OCI-LY1 (cell line): ENCODE measurements around the gene GALNT18.

ENCODE experiments used
- H2AFZ ChIP-seq: fragments of 200-600 bp; sonication (generic), shearing (Covaris generic); 2 replicates; pipeline ENCODE4 v1.6.0; 2014; ENCODE audit warnings: antibody characterized with exemption, mild to moderate bottlenecking, low read length
- H3F3A ChIP-seq: fragments of 200-600 bp; sonication (generic), shearing (Covaris generic); 2 replicates; pipeline ENCODE4 v1.6.0; 2014; ENCODE audit warnings: mild to moderate bottlenecking, antibody characterized with exemption, low read length, moderate library complexity; ENCODE audit not compliant: insufficient read depth
- H3K27ac ChIP-seq: fragments of 200-600 bp; sonication (generic); 2 replicates; pipeline ENCODE4 v1.5.1; 2014; ENCODE audit warnings: low read length, mixed run types, mild to moderate bottlenecking, low read depth; ENCODE audit not compliant: poor library complexity, severe bottlenecking
- H3K27me3 ChIP-seq: fragments of 200-600 bp; sonication (generic); 2 replicates; pipeline ENCODE4 v1.6.0; 2014; ENCODE audit warnings: antibody characterized with exemption, mild to moderate bottlenecking, low read length, moderate library complexity; ENCODE audit not compliant: insufficient read depth
- H3K36me3 ChIP-seq: fragments of 200-600 bp; sonication (generic); 2 replicates; pipeline ENCODE4 v1.6.1; 2014; ENCODE audit warnings: mild to moderate bottlenecking, antibody characterized with exemption, low read length, moderate library complexity, mixed read lengths; ENCODE audit not compliant: insufficient read depth
- H3K4me1 ChIP-seq: fragments of 200-600 bp; sonication (generic); 2 replicates; pipeline ENCODE4 v1.5.1; 2014; ENCODE audit warnings: mild to moderate bottlenecking, low read length, moderate library complexity; ENCODE audit not compliant: insufficient read depth, severe bottlenecking
- H3K4me2 ChIP-seq: fragments of 200-600 bp; sonication (generic), shearing (Covaris generic); 2 replicates; pipeline ENCODE4 v1.6.1; 2014; ENCODE audit warnings: low read length
- H3K4me3 ChIP-seq: fragments of 200-600 bp; sonication (generic); 2 replicates; pipeline ENCODE4 v1.5.1; 2014; ENCODE audit warnings: low read length, low read depth, mild to moderate bottlenecking, mixed read lengths; ENCODE audit not compliant: poor library complexity, severe bottlenecking
- H3K79me2 ChIP-seq: fragments of 200-600 bp; shearing (Covaris generic); 2 replicates; pipeline ENCODE4 v1.6.1; 2016; ENCODE audit warnings: mixed run types, low read length, mixed read lengths; ENCODE audit not compliant: insufficient read depth
- H3K9ac ChIP-seq: fragments of 200-600 bp; sonication (generic), shearing (Covaris generic); 2 replicates; pipeline ENCODE4 v1.6.1; 2014; ENCODE audit warnings: mild to moderate bottlenecking, low read length, mixed read lengths
- H3K9me2 ChIP-seq: fragments of 200-600 bp; sonication (generic), shearing (Covaris generic); 2 replicates; pipeline ENCODE4 v1.6.1; 2014; ENCODE audit warnings: low read depth, mild to moderate bottlenecking, low read length, mixed read lengths
- H3K9me3 ChIP-seq: fragments of 200-600 bp; shearing (Covaris generic); 2 replicates; pipeline ENCODE4 v1.6.1; 2014; ENCODE audit warnings: low read length, mixed read lengths
- H4K20me1 ChIP-seq: fragments of 200-600 bp; sonication (generic), shearing (Covaris generic); 2 replicates; pipeline ENCODE4 v1.6.0; 2016; ENCODE audit warnings: mild to moderate bottlenecking, low read length; ENCODE audit not compliant: insufficient read depth
- EZH2 ChIP-seq: fragments of 200-600 bp; sonication (generic), shearing (Covaris generic); IDR thresholded peaks from 2 replicates; pipeline ENCODE4 v1.8.0; 2017; ENCODE audit warnings: borderline replicate concordance, mixed run types, mild to moderate bottlenecking, antibody characterized with exemption, low read length, moderate library complexity, mixed read lengths
- TF ChIP-seq, protein P1 (sequence below): fragments of 200-600 bp; sonication (generic), shearing (Covaris generic); IDR thresholded peaks from 2 replicates; pipeline ENCODE4 v1.5.1; 2017; ENCODE audit warnings: mild to moderate bottlenecking, antibody characterized with exemption, low read length, moderate library complexity, mixed read lengths

Gene GALNT18

GRCh38 chr11:11624926-11625325 lies 3.1 kb upstream of the GALNT18 start:
- H2AFZ ChIP-seq = no peak overlapping the region
- H3K4me3 ChIP-seq = no peak overlapping the region
- no peaks in the 10 kb centered on the region for H3K9me2 ChIP-seq
- no peaks in the 10 kb centered on the region for H3F3A ChIP-seq
- H3K9ac ChIP-seq = no peak overlapping the region
- H3K79me2 ChIP-seq = no peaks in the 10 kb centered on the region
- no peak overlapping the region for H3K4me2 ChIP-seq
- no peaks in the 10 kb centered on the region for H4K20me1 ChIP-seq
- no peak for TF ChIP-seq EZH2
- TF ChIP-seq, protein P1, sequence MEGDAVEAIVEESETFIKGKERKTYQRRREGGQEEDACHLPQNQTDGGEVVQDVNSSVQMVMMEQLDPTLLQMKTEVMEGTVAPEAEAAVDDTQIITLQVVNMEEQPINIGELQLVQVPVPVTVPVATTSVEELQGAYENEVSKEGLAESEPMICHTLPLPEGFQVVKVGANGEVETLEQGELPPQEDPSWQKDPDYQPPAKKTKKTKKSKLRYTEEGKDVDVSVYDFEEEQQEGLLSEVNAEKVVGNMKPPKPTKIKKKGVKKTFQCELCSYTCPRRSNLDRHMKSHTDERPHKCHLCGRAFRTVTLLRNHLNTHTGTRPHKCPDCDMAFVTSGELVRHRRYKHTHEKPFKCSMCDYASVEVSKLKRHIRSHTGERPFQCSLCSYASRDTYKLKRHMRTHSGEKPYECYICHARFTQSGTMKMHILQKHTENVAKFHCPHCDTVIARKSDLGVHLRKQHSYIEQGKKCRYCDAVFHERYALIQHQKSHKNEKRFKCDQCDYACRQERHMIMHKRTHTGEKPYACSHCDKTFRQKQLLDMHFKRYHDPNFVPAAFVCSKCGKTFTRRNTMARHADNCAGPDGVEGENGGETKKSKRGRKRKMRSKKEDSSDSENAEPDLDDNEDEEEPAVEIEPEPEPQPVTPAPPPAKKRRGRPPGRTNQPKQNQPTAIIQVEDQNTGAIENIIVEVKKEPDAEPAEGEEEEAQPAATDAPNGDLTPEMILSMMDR = no peak
- H3K27me3 ChIP-seq = no peaks in the 10 kb centered on the region
- H3K36me3 ChIP-seq = no peaks in the 10 kb centered on the region
- no peaks in the 10 kb centered on the region for H3K4me1 ChIP-seq
- H3K27ac ChIP-seq = no peak overlapping the region
- no peaks in the 10 kb centered on the region for H3K9me3 ChIP-seq

- H3K27me3 ChIP-seq = no peaks in the 10 kb centered on the region
These were observed 2.4 kb upstream of the GALNT18 start for GRCh38 chr11:11624204-11624603.

GRCh38 chr11:11622772-11623171 lies 967 bp upstream of the GALNT18 start:
- no peaks in the 10 kb centered on the region for H3F3A ChIP-seq
- no peak overlapping the region for H2AFZ ChIP-seq
- no peak overlapping the region for H3K4me3 ChIP-seq
- H3K9me3 ChIP-seq = no peaks in the 10 kb centered on the region
- no peak overlapping the region for H3K4me2 ChIP-seq
- H3K36me3 ChIP-seq = no peaks in the 10 kb centered on the region
- TF ChIP-seq, protein P1 = no peak
- no peak for TF ChIP-seq EZH2
- H3K27me3 ChIP-seq = no peaks in the 10 kb centered on the region
- H3K79me2 ChIP-seq = no peaks in the 10 kb centered on the region
- H3K4me1 ChIP-seq = no peaks in the 10 kb centered on the region
- no peaks in the 10 kb centered on the region for H4K20me1 ChIP-seq
- no peak overlapping the region for H3K9ac ChIP-seq
- no peak overlapping the region for H3K27ac ChIP-seq
- H3K9me2 ChIP-seq = no peaks in the 10 kb centered on the region

More at GRCh38 chr11:11624204-11624603, 2.4 kb upstream of the GALNT18 start:
- Histone ChIP-seq H3K36me3 (no peaks in the 10 kb centered on the region), H3K79me2 (no peaks in the 10 kb centered on the region), H2AFZ (no peak overlapping the region), H4K20me1 (no peaks in the 10 kb centered on the region), H3F3A (no peaks in the 10 kb centered on the region), H3K9me3 (no peaks in the 10 kb centered on the region), H3K4me3 (no peak overlapping the region), H3K9ac (no peak overlapping the region), H3K4me1 (no peaks in the 10 kb centered on the region), H3K27ac (no peak overlapping the region), H3K9me2 (no peaks in the 10 kb centered on the region), H3K4me2 (no peak overlapping the region)
- TF ChIP-seq, protein P1 = no peak
- TF ChIP-seq EZH2 = no peak
